CD4-positive, alpha-beta T cell treated with Interleukin-17A for 1 hour (primary cell): ENCODE measurements around the gene TNIK.
"Not testable (repeated sequence)": the region's sequence is repeated elsewhere in the genome, so short reads cannot be mapped to it uniquely, and the experiment has no call there.

Experiments
- DNase-seq: peaks from one replicate; pipeline ENCODE4 v3.0.0-alpha.2; 2020

Gene TNIK

DNA sequence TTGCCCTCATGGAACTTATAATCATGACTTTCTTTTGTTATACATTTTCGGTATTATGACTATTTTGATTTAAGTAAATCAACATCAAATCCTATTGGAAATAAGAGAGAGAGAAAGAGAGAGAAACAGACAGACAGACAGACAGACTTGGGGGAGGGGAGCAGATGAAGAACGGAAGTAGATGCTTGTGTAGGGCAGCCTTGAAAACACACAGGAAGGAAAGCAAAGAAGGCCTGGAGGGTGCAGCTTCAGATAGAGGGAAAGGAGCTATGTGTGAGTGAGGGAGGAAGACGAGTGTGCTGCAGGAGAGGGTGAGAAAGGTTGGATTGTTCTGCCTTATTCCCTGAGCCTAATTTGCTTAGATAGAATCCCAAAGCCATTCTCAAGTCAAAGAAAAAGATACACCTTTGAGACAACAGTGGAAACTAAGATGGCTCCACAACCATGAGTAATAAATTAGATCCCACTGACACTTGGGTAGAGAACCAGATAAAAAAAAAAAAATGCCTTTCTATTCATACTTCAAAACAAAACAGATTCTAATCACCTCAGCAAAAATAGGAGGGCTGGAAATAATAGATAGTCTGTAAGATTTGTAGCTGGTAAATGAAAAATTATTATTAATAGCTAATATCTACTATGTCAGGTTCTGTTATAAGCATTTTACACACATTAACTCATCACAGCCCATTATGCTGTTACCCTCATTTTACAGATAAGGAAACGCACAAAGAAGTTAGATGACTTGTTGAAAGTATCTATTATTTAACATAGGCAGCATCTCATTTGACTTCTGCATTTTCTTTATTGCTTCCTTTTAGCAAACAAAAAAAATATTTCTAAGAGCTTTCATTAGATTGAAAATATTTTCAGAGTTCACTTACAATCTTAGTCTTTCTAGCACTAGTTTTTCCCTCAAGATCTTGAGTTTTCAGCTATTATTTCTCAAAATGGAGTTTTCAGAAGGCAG, 214.1 kb downstream of the TNIK start:
- no peak for DNase-seq

DNA sequence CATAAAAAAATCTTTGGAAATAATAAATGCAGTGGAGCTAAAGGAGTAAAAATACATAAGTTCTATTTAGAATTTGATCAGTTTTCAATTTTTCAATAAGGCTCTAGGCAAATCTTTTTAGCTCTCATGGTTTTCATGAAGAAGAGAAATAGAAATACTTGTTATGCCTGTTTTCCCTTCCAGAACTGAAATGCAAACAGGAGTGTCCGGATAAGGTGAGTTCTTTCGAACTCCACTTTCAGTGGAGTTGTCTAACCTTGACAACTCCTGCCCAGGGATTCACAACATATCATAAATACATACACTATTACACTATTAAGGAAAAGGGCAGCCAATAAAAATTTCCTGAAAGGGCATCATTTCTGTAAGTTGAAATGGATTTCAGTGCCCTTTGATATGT, 217.3 kb downstream of the TNIK start:
- no peak for DNase-seq

DNA sequence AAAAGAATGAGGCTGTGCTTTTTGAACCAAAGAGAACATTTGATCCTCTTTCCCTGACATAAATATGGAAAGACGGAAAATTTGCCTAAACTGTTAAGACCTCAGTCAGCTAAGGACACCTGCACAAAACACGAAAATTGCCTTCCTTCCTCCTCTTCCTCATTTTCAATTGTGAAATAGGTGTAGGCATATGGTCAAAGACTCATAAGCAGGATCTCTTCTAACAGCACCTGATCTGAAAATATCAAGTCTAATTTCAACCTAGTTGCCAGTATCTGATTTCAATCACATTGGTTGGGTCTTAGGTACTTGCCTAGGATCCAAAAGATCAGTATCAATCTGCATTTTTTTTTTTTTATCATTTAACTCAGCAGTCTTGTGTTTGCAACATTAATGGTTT, 218.0 kb downstream of the TNIK start:
- DNase-seq, result no peak

DNA sequence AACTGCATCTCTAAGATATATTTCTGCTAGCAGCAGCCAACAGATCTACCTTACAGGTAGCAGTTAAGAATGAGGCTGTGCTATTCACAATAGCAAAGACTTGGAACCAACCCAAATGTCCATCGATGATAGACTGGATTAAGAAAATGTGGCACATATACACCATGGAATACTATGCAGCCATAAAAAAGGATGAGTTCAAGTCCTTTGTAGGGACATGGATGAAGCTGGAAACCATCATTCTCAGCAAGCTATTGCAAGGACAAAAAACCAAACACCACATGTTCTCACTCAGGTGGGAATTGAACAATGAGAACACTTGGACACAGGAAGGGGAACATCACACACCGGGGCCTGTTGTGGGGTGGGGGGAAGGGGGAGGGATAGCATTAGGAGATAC, 218.6 kb downstream of the TNIK start:
- not testable (repeated sequence) for DNase-seq

DNA sequence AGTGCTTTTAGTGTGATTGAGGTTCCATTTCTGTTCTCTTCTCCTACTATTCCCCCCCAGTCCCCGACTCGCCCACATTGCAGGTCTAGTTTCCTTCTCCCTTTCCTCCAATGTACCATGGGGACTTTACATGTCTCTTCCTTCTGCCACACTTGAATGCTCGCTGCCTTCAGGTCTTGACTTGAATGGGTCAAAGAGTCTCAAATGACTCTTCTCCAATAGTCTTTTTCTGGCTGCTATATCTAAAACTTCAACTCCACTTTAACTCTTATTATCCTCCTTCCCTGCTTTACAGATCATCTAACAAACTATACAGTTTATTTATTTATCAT, 219.7 kb downstream of the TNIK start:
- no peak for DNase-seq

DNA sequence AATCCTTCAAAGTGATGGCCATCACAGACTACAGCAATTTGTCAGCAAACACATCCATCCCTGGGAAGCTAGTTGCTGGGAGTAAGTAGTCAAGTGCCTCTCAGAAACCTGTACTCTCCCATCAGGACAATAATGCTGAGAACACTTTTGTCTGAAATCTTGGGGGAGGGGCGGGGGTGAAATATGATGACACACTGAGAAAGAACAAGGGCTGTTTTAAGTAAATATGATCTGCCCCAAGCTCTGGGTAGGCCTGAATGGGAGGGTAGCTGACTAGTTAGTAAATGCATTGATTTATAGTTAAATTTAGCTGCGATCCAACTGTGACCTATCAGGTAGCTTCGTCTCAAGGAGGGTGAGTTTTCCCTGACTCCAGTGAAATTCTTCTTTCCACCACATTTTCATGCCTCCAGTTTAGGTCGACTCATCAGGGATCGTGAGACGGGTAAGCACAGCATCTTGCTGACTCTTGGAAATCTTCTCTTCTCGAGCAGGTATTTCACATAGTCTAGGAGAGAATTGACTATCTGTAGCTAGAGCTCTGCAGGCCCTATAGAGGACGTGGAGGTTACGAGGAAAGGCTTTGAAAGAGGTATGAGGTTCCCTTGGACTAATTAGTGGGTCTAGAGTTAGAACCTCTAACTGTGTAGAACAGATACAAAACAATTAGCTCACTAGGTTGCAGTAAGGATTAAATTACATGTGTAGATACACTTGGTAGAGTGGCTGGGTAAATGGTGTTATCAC, 220.3 kb downstream of the TNIK start:
- no peak for DNase-seq

DNA sequence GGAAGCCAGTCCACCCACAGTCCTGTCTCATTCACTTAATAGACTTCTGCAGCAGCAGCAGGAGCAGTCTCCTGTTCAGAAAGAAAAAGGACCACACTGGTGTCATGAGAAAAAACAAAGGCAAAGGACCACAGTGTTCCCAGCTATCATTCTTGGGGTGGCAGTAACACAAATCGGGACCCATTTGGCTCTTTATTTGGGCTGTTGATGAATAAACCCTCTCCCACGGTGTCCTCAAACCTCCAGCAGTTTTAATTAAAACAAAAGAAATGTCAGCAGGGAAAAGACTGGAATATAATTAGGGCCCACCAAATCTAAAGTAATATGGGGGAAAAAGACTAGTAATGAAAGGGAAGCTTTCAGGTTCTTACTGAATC, 223.2 kb downstream of the TNIK start:
- DNase-seq, result no peak

DNA sequence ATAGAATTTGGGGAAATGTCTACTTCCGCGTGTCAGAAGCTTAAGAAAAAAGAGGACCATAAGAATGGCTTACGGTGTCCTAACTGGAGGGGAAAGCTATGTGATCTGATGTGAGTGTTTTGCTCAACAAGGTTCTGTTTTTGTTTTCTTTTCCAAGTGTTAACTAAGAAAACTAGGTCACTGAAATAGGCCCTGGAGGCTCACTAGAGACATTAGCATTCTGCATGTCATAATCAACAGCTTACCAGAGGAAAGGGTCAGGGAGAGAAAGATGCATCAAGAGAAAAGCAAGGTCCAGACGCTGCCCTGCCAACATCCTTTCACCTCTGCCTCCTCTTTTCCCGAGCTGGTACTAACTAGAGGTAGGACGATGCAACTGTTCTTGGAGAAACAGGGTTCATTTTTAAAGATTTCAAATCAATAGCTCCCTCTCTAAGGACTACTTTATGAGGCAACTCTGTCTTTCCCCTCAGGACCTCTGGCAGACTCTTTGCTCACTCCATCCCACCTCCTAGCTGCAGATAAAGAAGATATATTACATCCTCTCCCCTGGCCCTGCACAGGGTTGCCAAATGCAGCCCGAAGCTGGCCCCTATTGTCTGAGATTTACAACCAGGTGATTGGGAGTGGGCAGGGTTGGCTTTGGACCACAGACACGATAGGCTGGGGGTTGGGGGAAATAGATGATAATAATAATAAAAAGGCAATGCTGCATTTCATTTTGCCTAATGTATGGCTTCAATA, 223.8 kb downstream of the TNIK start:
- no peak for DNase-seq

DNA sequence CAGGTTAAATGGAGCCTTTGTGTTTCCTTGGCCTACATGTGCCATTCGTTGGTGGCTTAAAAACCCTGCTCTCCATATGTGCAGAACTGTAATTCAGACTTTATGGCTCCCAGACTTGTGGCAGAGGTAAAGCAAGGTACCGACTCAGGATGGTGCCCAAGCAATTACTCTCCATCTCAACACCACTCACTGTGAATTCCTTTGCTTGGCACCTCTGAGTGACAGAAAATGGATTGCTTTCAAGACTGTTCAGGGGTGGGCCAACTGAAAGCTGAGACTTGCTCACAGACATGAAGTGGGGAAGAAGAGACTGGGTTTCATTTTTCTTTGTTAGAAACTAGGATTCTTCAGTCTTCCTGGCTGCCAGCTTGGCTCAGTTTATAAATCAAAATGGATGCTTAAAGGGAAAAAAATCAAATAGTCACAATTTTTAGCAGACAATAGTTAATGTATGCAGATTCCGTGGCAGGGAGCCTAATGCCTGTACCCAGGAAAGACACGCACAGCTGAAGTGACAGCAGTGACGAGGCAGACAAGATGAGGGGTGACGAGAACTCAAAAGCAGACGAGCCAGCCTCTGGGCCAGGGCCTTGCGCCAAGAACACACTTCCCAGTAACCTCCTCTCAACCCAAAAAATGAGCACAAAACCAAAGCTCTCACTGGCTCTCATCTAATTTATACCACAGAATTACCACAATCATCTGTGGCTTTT, 225.8 kb downstream of the TNIK start:
- no peak for DNase-seq

DNA sequence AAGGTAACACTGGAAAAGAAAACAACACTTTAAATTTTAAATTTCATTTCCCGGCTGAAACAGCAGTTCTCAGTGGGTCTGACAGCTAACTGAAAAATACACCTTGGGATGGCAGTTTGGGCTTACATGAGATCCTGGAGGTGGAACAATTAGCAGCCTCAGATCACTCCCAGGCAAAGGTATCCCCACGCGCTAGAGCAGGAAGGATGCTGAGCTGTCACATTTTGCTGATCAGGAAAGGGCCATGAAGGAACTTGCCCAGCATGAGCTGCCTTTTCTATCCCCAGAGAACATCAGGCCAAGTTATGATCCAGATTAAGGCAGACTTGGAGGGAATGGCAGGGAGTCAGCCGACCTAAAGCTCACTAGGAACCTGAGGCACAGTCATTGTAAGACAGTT, 228.8 kb downstream of the TNIK start:
- no peak for DNase-seq

DNA sequence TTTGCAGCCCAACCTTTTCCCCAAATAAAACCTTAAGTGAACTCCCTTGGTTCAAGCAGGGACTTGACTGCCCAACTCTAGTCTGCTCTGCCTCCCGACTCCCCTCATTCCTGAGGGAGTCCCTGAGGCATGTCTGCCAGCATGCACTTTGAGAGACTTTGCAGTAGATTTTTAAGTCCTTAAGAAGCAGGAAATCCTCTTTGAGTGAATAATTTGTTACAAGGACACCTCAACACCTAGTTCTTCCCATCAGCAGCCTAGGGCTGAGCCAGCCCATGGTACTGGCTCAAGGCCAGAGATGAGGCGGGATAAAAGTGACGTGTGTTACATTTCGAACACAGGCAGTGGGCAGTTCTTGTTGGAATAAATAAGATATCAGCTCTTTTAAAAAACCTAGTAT, 229.3 kb downstream of the TNIK start:
- no peak for DNase-seq

DNA sequence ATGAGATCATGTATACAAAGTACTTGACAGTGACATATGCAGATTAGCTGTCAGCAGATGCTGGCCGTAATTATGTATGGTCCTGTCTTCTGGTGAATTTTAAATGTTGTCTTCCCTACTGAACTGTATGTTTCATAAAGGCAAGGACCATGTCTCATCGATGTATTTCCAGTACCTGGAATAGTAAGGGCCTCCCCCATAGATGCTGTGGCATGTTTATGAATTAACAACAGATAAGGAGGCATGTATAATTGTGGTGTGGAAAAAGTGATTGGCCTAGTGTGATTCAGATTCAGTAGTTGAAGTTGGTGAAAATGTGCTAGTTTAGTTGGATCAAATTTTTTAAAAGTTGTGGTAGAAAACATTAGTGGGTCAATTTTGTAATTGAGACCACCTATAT, 231.0 kb downstream of the TNIK start:
- no peak for DNase-seq

DNA sequence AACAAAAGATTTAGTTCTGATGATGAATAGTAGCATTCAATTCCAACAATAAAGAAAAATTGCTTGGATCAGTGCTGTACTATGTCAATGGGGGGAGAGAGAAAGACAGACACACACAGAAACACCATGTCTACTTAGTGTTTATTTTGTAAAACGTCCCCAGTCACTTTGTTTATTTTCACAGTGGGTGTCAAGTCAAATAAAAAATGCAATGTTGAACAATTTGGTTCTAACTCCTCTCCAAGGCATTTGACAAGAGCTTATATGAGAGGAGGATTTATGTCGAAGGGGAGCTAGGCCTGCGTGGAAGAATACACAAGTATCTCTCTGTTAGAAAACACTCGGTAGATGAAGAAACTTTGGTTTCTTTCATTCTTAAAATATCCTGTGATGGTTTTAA, 232.0 kb downstream of the TNIK start:
- no peak for DNase-seq

DNA sequence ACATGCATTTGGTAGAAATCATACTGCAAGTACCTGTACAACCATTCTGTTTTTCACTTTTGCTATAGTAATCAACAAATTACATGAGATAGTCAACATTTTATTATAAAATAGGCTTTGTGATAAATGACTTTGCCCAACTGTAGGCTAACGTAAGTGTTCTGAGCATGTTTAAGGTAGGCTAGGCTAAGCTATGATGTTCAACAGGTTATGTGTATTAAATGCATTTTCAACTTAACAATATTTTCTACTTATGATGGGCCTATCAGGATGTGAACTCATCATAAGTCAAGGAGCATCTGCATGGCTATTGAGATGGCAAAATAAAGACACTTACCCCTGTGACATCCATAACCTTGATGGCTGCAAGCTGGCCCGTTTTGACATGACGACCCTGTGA, 232.4 kb downstream of the TNIK start:
- no peak for DNase-seq

DNA sequence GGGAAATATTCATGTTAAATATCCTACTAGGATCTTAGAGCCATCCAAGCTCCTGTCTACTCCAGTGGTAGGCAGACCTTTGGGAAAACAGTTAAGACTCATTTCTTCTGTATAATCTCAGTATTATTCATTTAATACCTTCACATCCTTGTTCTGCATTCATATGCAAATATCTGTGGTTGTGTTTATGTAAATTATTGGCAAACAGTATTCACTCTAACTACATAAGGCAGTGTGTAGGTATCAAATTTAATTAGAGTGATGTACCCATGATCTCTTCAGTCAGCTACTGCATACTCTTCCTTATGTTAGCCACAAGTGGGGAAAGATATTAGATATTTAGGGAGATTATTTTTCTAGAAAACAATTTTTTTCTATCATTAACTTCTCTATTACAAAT, 232.8 kb downstream of the TNIK start:
- no peak for DNase-seq

DNA sequence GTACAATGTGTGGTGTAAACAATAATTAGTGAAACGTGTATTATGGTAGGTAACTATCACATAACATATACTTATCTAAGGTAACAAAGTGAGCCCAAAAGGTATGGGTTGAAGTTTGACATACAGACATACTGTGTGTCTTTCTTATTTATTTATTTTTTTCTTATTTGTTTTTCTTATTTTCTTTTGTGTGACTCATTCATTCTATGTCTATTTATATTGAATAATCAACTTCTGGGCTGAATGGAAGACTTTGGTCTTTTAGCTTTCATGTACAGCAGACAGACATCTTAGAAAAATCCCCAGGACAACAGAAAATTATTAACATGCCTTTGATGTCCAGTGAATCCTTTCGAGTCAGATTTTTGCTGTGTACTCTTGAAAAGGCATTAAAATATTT, 233.4 kb downstream of the TNIK start:
- no peak for DNase-seq

DNA sequence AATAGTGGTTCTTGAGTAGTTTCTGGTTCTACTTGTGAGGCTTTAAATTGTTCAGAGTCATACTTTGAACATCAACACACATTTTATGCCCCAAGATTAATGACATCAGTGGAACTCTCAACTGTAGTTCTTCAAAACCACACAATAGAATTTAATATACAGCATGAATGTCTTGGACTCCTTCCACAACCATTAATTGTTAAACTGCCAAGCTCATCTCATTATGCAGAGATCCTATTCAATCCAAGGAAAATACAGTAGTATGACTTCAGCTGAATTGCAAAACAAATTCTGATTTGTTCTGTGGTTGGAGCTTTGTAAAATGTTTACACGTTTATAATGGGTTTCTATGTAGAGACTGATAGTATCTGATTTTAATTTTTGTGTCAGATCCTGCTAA, 234.5 kb downstream of the TNIK start:
- no peak for DNase-seq

DNA sequence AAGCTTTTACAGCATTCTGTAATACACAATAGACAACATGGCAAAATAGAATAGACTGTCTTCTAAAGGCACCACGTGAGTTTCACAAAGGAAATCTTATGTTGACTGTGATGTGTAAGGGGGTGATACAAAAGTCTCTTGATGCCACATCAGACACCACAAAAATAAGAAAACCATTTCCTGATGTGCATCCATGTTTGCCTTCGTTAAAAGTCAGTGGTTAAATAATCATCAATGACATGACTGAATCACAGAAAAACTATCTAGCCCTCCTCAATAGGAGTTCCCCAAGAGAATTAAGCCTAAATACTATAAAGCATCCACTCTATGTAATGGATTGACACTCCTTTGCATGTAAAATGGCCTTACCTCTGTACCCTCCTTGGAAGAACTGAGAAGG, 235.0 kb downstream of the TNIK start:
- DNase-seq, result peak; percentile 47

DNA sequence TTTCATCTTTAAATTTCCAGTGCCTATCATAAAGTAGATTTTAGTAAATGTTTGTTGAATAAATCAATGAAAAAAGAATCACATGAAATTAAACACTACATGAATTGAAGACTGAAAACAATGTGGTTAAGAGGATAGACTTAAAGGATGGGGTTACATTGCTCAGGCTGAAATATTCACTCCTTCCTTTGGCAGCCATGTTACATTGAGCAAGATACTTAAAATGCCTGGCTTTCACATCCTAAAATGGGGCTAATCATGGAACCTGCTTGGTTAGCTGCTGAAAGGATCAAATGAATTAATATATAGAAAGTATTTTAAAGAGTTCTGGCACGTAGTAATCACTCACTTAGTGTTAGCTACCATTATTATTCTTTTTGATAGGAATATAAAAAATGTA, 236.8 kb downstream of the TNIK start:
- no peak for DNase-seq

DNA sequence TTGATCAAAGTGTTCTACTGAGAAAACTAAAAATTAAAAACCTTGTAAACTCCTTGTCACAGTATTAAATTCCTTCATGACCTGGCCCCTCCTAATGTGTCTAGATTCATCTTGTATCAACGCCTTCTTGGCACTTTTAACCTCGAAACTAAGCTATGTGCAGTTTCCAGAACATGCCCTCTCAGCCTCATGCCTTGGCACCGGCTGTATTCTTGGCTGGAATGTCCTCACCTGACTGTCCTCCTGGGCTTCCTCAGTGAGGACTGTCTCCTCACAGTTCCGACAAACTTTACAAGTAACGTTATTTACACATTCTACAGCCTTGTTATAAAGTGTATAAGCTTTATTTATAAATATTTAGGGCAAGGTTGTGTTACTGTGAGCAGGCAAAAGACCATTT, 237.2 kb downstream of the TNIK start:
- no peak for DNase-seq

DNA sequence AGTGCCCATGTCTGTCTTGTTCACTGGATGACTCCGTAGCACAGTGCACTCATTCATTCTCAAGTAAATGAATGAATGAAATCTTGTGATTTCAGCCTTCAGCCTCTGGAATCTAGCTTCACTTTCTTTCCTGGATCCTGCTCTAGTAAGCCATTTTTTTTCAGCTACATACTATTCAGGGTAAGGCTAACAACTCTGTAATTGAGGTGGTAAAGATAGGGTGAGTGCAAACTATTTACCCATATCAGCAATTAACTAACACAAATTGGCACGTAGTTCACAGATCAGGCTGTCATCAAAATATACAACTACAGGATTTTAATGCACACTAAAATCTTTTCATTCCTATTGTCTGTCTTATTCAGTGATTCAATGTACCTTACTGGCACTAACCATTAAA, 238.6 kb downstream of the TNIK start:
- no peak for DNase-seq

DNA sequence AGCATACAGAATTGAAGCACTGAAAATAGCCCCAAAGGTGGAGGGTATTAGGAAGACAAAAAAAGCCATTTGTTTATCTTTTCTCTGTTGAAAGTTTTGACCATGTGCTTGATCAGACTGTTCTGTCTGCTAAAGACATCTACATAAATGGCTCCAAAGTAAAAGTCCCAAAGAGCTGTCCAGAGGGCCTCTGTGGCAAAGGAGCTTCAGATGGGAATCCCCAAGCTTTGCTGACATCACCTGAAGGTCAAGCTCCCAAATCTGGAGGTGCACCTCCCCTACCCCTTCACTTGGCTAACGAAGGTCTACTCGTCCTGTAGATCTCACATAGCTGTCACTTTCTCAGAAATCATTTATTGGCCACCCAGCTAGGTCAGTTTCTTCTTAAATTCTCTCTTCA, 239.1 kb downstream of the TNIK start:
- no peak for DNase-seq

DNA sequence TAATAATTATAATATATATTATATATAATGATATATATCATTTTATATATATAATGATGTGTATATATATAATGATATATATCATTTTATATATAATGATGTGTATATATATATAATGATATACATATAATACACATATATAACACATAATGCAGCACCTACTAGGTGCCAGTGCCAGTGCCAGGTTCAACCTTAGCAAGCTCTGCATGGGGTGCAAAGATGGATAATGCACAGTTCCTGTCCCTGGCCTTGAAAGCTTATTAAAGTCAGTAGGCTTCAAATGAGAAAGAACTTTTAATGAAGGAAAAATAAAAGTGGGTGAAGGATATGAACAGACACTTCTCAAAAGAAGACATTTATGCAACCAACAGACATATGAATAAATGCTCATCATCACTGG, 240.9 kb downstream of the TNIK start:
- DNase-seq, result no peak
